ENCODE results near the gene RNF5.
"Not testable (repeated sequence)": the region's sequence is repeated elsewhere in the genome, so short reads cannot be mapped to it uniquely, and the experiment has no call there.

Gene RNF5

GRCh38 chr6:32211432-32211831 is 33.2 kb downstream of the RNF5 start:
- DNase-seq = not testable (repeated sequence)

GRCh38 chr6:32212076-32212760 is 34.0 kb downstream of the RNF5 start:
- no peak for DNase-seq

DNA sequence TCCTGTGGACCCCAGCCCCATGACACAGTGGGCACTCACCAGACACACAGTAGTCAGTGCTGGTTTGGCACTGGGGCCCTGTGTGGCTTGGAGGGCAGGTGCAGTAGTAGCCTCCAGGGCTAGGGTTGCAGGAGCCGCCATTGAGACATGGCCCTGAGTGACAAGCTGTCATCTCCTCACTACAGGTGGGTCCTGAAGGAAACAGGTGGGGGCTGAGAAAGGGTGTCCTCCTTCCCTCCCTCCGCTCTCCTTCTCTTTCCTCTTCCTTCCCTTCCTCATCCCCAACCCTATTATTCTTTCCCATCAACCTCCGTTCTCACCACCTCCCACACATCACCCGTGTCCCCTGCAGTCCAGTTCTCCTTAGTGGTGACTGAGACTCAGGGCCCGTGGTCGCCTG is 35.4 kb downstream of the RNF5 start:
- DNase-seq = no peak

DNA sequence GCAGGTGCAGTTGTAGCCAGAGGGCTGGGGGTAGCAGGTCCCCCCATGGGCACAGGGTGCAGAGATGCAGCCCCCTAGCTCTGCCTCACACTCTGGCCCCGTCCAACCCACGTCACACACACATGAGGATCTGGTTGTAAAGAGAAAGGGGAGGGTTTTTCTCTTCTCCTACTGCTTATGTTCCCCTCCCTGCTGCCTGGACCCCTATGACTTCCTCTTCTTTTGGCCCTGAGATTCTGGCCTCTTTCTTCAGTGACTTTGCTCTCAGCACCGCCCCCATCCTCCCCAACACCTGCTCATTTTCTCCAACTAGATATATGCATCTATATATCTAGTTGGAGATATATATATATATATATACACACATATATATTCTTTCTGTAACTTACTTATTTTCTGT is 35.9 kb downstream of the RNF5 start:
- no peak for DNase-seq

GRCh38 chr6:32215617-32216016 is 37.4 kb downstream of the RNF5 start:
- DNase-seq = no peak

- no peak for DNase-seq
These were observed 38.1 kb downstream of the RNF5 start for GRCh38 chr6:32216285-32216684.

- DNase-seq = no peak
These were observed 38.8 kb downstream of the RNF5 start for GRCh38 chr6:32216998-32217397.

DNA sequence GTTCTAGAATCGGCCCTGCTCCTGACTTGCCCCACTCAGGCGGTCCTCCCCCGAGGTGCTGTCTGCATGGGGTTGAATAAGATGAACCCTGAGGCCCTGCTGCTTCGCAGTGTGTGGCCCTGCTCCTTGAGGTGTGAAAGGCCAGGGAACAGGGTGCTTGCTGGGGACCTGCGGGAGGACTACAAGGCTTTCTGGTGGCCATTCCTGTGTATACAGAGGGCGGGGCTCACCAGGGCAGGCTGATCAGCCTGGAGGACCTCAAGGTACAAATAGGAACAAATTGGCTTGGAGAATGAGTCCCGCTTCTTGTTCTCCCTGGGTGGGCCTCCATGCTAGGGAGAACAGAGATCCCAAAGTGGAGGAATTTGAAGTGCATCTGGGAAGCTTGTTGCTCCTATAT is 40.0 kb downstream of the RNF5 start:
- DNase-seq = no peak

- no peak for DNase-seq
These were observed 41.8 kb downstream of the RNF5 start for GRCh38 chr6:32220021-32220420.

- DNase-seq = no peak
These were observed 44.4 kb downstream of the RNF5 start for GRCh38 chr6:32222333-32223230.

GRCh38 chr6:32223258-32224235 is 45.3 kb downstream of the RNF5 start, which contains the start of gene NOTCH4:
TSS of gene NOTCH4 (minus strand) at chr6:32224067. CDS start at chr6:32223928, 139 bp downstream.
- no peak for DNase-seq

GRCh38 chr6:32224696-32225095 is 46.5 kb downstream of the RNF5 start:
- no peak for DNase-seq

DNA sequence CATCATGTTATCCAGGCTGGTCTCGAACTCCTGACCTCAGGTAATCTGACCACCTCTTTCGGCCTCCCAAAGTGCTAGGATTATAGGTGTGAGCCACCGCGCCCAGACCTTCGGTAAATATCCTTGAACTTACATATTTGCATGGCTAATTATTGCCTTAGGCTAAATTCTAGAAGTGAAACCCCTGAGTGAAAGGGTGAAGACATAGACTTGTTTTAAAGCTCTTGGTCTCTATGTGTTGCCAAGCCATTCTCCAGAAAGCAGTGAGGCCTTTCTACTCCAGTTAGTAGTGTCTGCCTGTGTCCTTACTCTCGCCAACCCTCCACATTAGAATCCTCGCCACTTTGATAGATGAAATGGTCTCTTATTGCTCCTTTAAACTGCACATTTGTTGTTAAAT is 48.2 kb downstream of the RNF5 start:
- DNase-seq = no peak
